ENCODE data around the gene SEC14L6.
"Not testable (repeated sequence)": the region's sequence is repeated elsewhere in the genome, so short reads cannot be mapped to it uniquely, and the experiment has no call there.

The SEC14L6 gene

GRCh38 chr22:30565341-30565740, 18.8 kb upstream of the SEC14L6 start:
- no peak for DNase-seq

DNA sequence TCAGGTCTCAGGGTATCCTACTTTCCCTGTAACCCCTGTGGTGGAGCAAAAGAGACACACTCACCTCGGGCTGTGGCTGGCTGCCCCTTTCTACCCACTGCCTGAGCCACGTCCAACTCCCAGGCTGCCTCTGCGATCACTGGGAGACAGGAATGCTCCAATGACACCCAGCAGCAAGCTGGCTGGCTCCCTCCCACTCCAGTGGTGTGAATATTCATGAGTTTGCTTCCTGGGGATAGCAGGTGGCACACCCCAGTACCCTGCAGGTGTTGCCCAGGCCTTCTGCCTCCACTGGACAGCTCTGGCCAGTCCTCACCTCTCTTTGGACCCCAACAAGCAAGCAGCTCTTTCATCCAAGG, 18.2 kb upstream of the SEC14L6 start:
- no peak for DNase-seq

DNA sequence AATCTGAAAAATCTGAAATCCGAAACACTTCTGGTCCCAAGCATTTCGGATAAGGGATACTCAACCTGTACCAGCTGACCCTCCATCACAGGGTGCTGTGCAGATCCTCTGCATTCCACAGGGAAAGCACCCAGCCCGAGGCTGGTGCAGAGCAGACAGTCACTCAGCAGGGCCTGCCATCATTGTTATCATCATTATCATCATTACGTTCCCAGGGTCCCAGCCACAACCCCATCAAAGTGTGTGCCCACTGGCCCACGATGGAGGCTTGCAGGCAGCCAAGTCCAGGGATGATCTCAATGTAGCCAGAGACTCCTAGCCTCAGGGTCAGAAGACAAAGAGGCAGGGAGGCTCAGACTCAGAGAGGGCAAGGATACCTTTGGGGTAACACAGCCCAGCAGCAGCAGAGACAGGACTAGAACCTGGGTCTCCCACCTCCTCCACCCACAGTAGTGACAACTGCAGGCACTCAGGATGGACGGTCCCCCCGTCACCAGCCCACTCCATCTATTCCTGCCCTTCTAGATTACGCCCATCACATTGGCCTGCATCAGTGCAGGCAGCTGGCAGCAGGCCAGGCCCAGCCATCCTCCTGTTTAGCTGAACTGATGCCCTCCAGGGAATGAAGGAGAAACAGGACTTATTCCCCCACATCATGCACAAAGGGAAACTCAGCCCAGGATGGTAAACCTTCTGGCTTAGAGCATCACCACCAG, 17.7 kb upstream of the SEC14L6 start:
- DNase-seq = no peak

- no peak for DNase-seq
Measured at GRCh38 chr22:30562366-30562765, 15.8 kb upstream of the SEC14L6 start.

GRCh38 chr22:30561402-30562189, 15.1 kb upstream of the SEC14L6 start:
- DNase-seq = no peak

GRCh38 chr22:30560643-30561202, 14.2 kb upstream of the SEC14L6 start:
- DNase-seq = not testable (repeated sequence)

- DNase-seq = no peak
Measured at GRCh38 chr22:30559889-30560288, 13.3 kb upstream of the SEC14L6 start.

- DNase-seq = no peak
Measured at GRCh38 chr22:30557243-30557642, 10.7 kb upstream of the SEC14L6 start.

DNA sequence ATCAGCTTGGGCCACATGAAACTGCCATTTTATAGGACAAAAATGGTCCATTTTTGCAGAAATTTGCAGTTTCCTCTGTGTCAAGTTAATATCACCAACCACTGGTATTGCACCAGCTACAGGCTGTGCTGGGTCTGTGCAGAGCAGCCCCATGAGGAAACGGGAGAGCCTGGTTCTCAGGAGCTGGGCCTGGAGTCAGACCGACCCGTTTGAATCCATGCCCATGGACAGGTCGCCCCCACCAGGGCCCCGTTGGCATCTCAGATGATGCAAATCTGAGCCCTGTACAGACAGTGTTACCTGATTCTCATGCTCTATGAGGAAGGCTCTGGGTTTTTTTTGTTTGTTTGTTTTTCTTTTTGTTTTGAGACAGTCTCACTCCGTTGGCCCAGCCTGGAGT, 9.8 kb upstream of the SEC14L6 start:
- no peak for DNase-seq

GRCh38 chr22:30555282-30556210, 9.0 kb upstream of the SEC14L6 start:
- DNase-seq = no peak

DNA sequence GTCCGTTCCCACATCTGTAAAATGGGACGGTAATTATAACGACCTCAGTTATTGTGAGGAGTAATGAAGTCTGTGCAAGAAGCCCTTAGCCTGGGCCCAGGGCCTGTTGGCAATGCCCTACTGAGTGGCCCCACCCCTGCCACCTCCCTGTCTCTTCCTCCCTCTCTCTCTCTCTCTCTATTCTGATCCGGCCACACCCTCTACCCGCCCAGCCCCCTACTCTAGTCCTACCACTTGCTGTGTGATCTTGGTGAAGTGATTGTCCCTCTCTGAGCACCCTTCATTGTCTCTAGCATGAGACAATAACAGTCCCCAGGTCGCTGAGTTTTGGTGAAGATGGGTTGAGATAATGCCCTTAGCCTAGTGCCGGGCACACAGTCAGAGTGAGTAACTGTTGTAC, 7.4 kb upstream of the SEC14L6 start:
- no peak for DNase-seq

DNA sequence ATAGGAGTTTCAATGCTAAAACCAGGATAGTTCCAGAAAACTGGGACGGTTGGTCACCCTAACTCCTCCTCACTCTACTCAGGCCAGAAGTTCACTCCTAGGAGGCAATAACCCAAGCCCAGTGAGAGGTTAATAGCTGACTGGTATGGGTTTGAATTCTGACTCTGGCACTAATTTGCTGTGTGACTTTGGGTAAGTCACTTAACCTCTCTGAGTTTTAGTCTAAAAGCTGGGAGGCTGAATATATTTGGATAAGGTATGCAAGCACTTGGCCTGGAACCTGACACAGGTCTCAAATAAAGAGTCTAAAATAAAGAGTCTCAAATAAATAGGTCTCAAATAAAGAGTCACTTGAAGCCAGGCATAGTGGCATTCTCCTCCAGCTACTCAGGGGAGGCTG, 6.2 kb upstream of the SEC14L6 start:
- DNase-seq = no peak

- not testable (repeated sequence) for DNase-seq
Measured at GRCh38 chr22:30551813-30552212, 5.3 kb upstream of the SEC14L6 start.

DNA sequence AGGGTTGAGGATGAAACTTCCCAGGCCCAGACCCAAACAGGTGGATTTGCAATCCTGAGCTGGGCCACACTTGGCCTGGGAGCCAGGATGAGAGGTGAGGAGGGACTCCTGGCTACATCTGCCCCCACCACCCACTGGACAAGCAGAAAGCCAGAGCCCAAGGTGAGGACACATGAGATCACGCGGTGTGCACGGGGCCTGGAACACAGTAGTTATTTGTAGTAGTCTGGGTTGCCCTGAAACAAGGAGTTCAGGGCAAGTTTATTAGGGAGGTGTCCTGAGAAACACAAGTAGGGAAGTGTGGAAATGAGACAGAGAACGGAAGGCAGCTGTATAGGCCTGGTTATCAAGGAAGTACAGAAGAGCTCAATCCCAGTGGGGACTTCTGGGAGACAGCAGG, 647 bp upstream of the SEC14L6 start:
- no peak for DNase-seq

DNA sequence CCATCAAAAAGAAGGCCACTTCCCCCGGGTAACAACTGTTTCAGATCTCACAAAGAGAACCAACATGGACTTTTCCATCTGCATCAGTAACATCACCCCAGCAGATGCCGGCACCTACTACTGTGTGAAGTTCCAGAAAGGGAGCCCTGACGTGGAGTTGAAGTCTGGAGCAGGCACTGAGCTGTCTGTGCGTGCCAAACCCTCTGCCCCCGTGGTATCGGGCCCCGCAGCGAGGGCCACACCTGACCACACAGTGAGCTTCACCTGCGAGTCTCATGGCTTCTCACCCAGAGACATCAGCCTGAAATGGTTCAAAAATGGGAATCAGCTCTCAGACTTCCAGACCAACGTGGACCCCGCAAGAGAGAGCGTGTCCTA, 3.7 kb downstream of the SEC14L6 start:
- DNase-seq = no peak

DNA sequence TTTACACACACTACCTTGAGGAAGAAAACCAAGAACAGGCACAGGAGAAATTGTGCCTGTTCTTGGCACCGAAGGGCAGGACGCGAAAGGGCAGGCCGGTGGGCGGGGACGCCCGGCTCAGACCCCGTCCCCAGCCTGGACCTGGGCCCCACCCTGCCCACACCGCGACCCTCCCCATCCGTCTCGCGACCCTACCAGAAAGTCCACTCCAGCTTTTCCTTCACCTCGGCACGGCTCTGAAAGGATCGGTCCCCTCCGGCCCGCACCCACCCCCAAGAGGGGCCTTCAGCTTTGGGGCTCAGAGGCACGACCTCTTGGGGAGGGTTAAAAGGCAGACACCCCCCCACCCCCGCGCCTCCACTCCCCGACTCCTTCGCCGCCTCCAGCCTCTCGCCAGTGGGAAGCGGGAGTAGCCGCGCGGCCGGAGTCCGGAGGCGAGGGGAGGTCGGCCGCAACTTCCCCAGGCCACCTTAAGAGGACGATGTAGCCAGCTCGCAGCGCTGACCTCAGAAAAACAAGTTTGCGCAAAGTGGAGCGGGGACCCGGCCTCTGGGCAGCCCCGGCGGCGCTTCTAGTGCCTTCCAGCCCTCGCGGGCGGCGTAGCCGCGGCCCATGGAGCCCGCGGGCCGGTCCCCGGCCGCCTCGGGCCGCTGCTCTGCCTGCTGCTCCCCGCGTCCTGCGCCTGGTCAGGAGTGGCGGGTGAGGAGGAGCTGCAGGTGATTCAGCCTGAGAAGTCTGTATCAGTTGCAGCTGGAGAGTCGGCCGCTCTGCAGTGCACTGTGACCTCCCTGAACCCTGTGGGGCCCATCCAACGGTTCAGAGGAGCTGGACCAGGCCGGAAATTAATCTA, 4.4 kb downstream of the SEC14L6 start:
- DNase-seq = peak; percentile 56

DNA sequence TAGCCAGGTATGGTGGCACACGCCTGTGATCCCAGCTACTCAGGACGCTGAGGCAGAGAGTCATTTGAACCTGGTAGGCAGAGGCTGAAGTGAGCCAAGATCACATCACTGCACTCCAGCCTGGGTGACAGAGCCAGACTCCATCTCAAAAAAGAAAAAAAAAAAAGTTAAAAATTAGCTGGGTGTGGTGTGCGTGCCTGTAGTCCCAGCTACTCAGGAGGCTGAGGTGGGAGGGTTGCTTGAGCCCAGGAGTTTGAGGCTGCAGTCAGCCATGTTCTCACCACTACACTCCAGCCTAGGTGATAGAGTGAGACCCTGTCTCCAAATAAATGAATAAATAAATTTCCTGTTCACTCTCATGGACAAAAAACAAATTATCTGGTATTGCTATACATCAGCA, 5.0 kb downstream of the SEC14L6 start:
- not testable (repeated sequence) for DNase-seq

GRCh38 chr22:30539368-30539767, 7.2 kb downstream of the SEC14L6 start:
- no peak for DNase-seq

DNA sequence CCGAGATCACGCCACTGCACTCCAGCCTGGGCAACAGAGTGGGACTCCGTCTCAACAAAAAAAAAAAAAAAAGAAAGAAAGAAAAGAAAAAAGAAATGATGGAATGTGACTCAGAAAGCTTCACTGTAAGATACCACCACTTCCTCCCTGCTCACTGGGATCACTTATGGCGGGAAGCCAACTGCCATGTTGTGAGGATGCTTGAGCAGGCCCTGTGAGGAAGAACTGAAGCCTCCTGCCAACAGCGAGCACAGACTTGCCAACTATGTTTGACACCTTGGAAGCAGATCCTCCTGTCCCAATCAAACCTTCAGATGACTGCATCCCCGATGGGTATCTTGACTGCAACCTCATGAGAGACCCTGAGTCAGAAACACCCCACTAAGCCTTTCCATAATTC, 8.3 kb downstream of the SEC14L6 start:
- DNase-seq = no peak

DNA sequence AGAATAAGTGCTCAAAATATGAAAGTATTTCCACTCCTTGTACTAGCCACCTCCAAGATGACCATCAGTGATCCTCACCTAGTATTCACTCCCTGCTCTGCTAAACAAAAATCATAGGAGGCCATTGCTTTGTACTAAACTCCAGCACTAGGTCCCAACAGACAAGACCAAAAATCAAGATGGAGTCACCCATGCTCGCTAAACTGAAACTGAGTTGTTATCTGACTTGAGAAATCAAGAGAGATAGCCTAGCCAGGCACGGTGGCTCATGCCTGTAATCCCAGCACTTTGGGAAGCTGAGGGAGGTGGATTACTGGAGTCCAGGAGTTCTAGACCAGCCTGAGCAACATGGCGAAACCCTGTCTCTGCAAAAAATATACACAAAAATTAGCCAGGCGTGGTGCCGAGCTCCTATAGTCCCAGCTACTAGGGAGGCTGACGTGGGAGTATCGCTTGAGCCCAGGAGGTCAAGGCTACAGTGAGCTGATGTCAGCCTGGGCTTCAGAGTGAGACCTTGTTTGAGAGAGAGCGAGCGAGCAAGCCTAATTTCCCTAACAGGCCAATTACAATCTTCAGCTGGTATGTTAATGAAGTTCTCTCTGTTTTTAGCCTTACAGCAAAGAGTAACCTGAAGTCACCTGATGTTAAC, 9.3 kb downstream of the SEC14L6 start:
- no peak for DNase-seq

- DNase-seq = no peak
Measured at GRCh38 chr22:30535182-30535581, 11.4 kb downstream of the SEC14L6 start.

All from right forelimb (tissue), 1 donor.